Endodermal cell (in vitro differentiated cells): Measurements from ENCODE around the gene PPP1CA. TPM values are rescaled to one million over a fixed set of nuclear protein-coding genes. Genes with fewer than 3 reads are reported as not detected.

Experiments
- DNase-seq: peaks from one replicate; pipeline ENCODE4 v3.0.0-alpha.2; 2017
- H3K27ac ChIP-seq: 2 replicates; pipeline ENCODE4 v1.5.1; 2013; ENCODE audit warnings: mild to moderate bottlenecking, low read depth, low read length, moderate library complexity
- H3K27me3 ChIP-seq: 2 replicates; pipeline ENCODE4 v1.6.1; 2013; ENCODE audit warnings: mild to moderate bottlenecking, low read length, moderate library complexity; ENCODE audit not compliant: insufficient read depth, control insufficient read depth, poor library complexity, severe bottlenecking
- H3K36me3 ChIP-seq: 2 replicates; pipeline ENCODE4 v1.7.0; 2013; ENCODE audit warnings: mild to moderate bottlenecking, low read length, moderate library complexity; ENCODE audit not compliant: control insufficient read depth, insufficient read depth
- H3K4me1 ChIP-seq: one replicate; pipeline ENCODE4 v1.7.0; 2013; ENCODE audit warnings: low read length; ENCODE audit not compliant: control insufficient read depth, insufficient read depth
- H3K4me3 ChIP-seq: 2 replicates; pipeline ENCODE4 v1.5.1; 2013; ENCODE audit warnings: mild to moderate bottlenecking, low read length, moderate library complexity
- H3K9ac ChIP-seq: 2 replicates; pipeline ENCODE4 v1.6.1; 2013; ENCODE audit warnings: mild to moderate bottlenecking, low read length, moderate library complexity; ENCODE audit not compliant: poor library complexity, severe bottlenecking; ENCODE audit errors: extremely low read depth
- H3K9me3 ChIP-seq: 2 replicates; pipeline ENCODE4 v1.6.1; 2013; ENCODE audit warnings: mild to moderate bottlenecking, low read length, moderate library complexity; ENCODE audit not compliant: control insufficient read depth
- H3K27ac Mint-ChIP-seq: 2 replicates; pipeline ENCODE4 v1.8.0; 2020; ENCODE audit warnings: mixed read lengths
- H3K27me3 Mint-ChIP-seq: 2 replicates; pipeline ENCODE4 v1.8.0; 2021; ENCODE audit warnings: mild to moderate bottlenecking, mixed read lengths; ENCODE audit not compliant: insufficient read depth
- H3K36me3 Mint-ChIP-seq: 2 replicates; pipeline ENCODE4 v1.8.0; 2020; ENCODE audit warnings: low read depth, mixed read lengths
- H3K4me1 Mint-ChIP-seq: 2 replicates; pipeline ENCODE4 v1.8.0; 2020; ENCODE audit warnings: mixed read lengths
- H3K4me3 Mint-ChIP-seq: 2 replicates; pipeline ENCODE4 v1.8.0; 2020; ENCODE audit warnings: mild to moderate bottlenecking, moderate library complexity, mixed read lengths
- H3K9me3 Mint-ChIP-seq: 2 replicates; pipeline ENCODE4 v1.8.0; 2020; ENCODE audit warnings: mild to moderate bottlenecking, mixed read lengths
- CTCF ChIP-seq: fragments of 200-600 bp; sonication (generic); conservative IDR thresholded peaks from 2 replicates; pipeline ENCODE4 v1.5.0; 2021; ENCODE audit warnings: antibody characterized with exemption, mild to moderate bottlenecking
- WGBS, 2 experiments: methylation state at CpG; one replicate each; pipeline versions ENCODE4 v1.1.5 to v1.1.7; 2013; ENCODE audit warnings: missing lambda C conversion rate in 2 of 2, mixed read lengths in 1 of 2; ENCODE audit not compliant: insufficient coverage in 1 of 2, insufficient read length in 1 of 2; 5-methylcytosine and 5-hydroxymethylcytosine counted together
- total RNA-seq, 2 donors: library from RNA; stranded (reverse); fragmentation: NEBNext Ultra II Directional in 1 of 2; extraction: Animal tissue kit (Norgen Biotek cat#: 25700) in 1 of 2; gene quantifications; 2 replicates in 1 of 2; 3 replicates in 1 of 2; pipeline ENCODE4 v1.2.1, GENCODE V29; 2021

The PPP1CA gene
- total RNA-seq, 2 donors from 2014 or later, result 182 to 212 TPM

GRCh38 chr11:67376873-67377808, 24.5 kb downstream of the PPP1CA start:
- no peaks in the 10 kb centered on the region for H3K36me3 Mint-ChIP-seq
- H3K36me3 ChIP-seq, result no peaks in the 10 kb centered on the region
- 93 to 100% methylated on average over 3 to 6 of the region's 6 CpGs for WGBS, 2 experiments
- peak overlapping the region; percentile 48 for H3K27ac Mint-ChIP-seq
- H3K27me3 ChIP-seq, result no peaks in the 10 kb centered on the region
- peaks cover 55% of the 10 kb centered on the region for H3K27me3 Mint-ChIP-seq
- H3K9me3 Mint-ChIP-seq, result no peaks in the 10 kb centered on the region
- DNase-seq, result peak; percentile 39
- H3K9ac ChIP-seq, result no peak overlapping the region
- peaks cover 24% of the 10 kb centered on the region for H3K4me1 ChIP-seq
- peak overlapping the region; percentile 41 for H3K4me3 Mint-ChIP-seq
- no peak overlapping the region for H3K4me3 ChIP-seq
- H3K4me1 Mint-ChIP-seq, result peaks cover 23% of the 10 kb centered on the region
- no peak for TF ChIP-seq CTCF
- H3K9me3 ChIP-seq, result no peaks in the 10 kb centered on the region
- H3K27ac ChIP-seq, result no peak overlapping the region

DNA sequence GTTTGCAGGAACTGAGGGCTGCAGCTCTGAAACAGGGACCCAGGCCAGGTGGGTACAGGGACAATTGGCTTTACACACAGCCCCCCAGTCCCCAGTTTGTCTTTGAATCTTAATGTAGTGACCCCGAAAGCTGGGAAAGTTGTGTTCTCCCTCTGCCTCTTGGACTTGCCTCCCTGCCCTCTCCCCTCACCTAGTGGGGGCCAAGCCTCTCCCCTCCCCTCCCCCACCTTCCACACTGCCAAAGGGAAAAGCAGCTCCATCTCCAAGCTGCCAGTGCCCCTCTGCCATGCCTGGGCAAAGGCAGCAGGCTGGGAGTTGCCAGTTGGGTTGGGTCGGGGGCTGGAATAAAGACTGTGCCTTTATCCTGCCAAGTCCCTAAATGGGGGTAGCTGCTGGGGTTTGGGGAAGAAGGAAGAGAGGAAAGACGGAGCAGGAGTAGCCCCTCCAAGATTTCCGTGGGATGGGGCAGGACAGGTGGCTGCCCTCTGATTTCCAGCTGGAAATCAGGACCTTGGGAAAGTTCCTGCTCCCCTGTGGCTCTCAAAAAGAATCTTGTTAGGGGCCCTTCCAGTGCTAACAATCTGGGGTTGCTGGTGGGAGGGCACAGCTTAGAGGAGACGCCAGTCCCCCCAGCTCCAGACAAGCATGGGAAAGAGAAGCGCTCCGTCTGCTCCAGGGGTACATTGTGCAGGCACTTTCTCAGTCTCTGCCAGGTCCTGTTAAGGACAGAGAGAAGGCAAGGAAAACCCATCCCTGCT, 25.4 kb downstream of the PPP1CA start:
- H3K36me3 ChIP-seq, result no peaks in the 10 kb centered on the region
- peaks cover 24% of the 10 kb centered on the region for H3K4me1 ChIP-seq
- Mint-ChIP-seq H3K27me3 (peaks cover 57% of the 10 kb centered on the region), H3K4me3 (peak overlapping the region; percentile 41), H3K36me3 (no peaks in the 10 kb centered on the region), H3K9me3 (no peaks in the 10 kb centered on the region), H3K4me1 (peaks cover 30% of the 10 kb centered on the region), H3K27ac (no peak overlapping the region)
- TF ChIP-seq CTCF, result no peak
- peak; percentile 53 for DNase-seq
- H3K27me3 ChIP-seq, result no peaks in the 10 kb centered on the region
- H3K9ac ChIP-seq, result no peak overlapping the region
- peak overlapping the region; percentile 56 for H3K4me3 ChIP-seq
- WGBS, 2 experiments, result 44 to 62% methylated on average over 4 to 7 of the region's 7 CpGs
- H3K9me3 ChIP-seq, result no peaks in the 10 kb centered on the region
- no peak overlapping the region for H3K27ac ChIP-seq

- H3K9ac ChIP-seq, result no peak overlapping the region
These were observed 26.2 kb downstream of the PPP1CA start for GRCh38 chr11:67375320-67376055.

More at GRCh38 chr11:67375320-67376055, 26.2 kb downstream of the PPP1CA start:
- Mint-ChIP-seq H3K4me1 (peaks cover 37% of the 10 kb centered on the region), H3K36me3 (no peaks in the 10 kb centered on the region), H3K4me3 (peak overlapping the region; percentile 41), H3K27me3 (peaks cover 53% of the 10 kb centered on the region), H3K27ac (no peak overlapping the region), H3K9me3 (no peaks in the 10 kb centered on the region)
- DNase-seq, result peak; percentile 85
- Histone ChIP-seq H3K27me3 (no peaks in the 10 kb centered on the region), H3K4me3 (peak overlapping the region; percentile 56), H3K9me3 (no peaks in the 10 kb centered on the region), H3K4me1 (peaks cover 30% of the 10 kb centered on the region), H3K36me3 (no peaks in the 10 kb centered on the region), H3K27ac (no peak overlapping the region)
- 15 to 16% methylated on average over 4 to 13 of the region's 15 CpGs for WGBS, 2 experiments
- no peak for TF ChIP-seq CTCF
